ENCODE measurements around the gene ATP1A3. TPM values are rescaled to one million over a fixed set of nuclear protein-coding genes. Genes with fewer than 3 reads are reported as not detected.

ATP1A3 gene
- total RNA-seq, 1 donor from 2014 or later = 23.2 TPM

DNA sequence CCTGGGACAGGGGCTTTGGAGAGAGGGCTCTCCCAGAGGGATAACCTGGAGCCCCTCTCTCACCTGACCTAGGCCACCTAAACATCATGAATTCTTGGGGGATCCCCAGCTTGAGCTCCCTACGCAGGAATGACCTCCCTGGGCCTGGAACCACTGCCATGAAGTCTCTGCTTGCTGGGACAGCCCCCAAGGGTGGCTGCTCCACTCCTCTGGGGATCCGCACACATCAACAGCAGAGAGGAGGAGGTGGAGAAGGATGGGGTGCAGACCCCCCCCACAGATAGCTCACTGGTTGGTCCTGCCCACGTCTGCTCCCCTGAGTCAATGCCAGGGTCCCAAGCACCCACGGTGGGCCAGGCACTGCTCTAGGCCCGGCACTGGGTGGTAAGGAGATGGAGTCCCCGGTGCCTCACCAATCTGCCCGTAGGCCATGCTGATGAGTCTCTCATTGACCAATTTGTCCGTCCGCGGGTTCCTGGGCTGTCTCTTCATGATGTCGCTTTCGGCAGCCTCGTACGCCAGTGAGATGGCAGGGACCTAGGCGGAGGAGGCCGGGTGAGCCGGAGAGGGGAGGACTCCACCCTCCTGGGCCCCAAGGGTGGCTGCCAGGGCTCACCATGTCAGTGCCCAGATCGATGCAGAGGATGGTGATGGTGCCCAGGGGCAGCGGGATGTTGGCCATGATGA is 24.1 kb downstream of the ATP1A3 start:
- Mint-ChIP-seq H3K36me3 (ENCODE audit: low read depth) (no peaks in the 10 kb centered on the region), H3K4me1 (no peaks in the 10 kb centered on the region), H3K9me3 (no peaks in the 10 kb centered on the region), H3K27me3 (ENCODE audit: low read depth) (no peaks in the 10 kb centered on the region), H3K4me3 (no peak overlapping the region), H3K27ac (ENCODE audit: unreplicated experiment) (no peak overlapping the region)
- TF ChIP-seq, protein P1, sequence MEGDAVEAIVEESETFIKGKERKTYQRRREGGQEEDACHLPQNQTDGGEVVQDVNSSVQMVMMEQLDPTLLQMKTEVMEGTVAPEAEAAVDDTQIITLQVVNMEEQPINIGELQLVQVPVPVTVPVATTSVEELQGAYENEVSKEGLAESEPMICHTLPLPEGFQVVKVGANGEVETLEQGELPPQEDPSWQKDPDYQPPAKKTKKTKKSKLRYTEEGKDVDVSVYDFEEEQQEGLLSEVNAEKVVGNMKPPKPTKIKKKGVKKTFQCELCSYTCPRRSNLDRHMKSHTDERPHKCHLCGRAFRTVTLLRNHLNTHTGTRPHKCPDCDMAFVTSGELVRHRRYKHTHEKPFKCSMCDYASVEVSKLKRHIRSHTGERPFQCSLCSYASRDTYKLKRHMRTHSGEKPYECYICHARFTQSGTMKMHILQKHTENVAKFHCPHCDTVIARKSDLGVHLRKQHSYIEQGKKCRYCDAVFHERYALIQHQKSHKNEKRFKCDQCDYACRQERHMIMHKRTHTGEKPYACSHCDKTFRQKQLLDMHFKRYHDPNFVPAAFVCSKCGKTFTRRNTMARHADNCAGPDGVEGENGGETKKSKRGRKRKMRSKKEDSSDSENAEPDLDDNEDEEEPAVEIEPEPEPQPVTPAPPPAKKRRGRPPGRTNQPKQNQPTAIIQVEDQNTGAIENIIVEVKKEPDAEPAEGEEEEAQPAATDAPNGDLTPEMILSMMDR (conservative IDR thresholded peaks at IDR 0.05) = no peak
- no peak for DNase-seq (ENCODE audit: low read depth, low spot score)

DNA sequence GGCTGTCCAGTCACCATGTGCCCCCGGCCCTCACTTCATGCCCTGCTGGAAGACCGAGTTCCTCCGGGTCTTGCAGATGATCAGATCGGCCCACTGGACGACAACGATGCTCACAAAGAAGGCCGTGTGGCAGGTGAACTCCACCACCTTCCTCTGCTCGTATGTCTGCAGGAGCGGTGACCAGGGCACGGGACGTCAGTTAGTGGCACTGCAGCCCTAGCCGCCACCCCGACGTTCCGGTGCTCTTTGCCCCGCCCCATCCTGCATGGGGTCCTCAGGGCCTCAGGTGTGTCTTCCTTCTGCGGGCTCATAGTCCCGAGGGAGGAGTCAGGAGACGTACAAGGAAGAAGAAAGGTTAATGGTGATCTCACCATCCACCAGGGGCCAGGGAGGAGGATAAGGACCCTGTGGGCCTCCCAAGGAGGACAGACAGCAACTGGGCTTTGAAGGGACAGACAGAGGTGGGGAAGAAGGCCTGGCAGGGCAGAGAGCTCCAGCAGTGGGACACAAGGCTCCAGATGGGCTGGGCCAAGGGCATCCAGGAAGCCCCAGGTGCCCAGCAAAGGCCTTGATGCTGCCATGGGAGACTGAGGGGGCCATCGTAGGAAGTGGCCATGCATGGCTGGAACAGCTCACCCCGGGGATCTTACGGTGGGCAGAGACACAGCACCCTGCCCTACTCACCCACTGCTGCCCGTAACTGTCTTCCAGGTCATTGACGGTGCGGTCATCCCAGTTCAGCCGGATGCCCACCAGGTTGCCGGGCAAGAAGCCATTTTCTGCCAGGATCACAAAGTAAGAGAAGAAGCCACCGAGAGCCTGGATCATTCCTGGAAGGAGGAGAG is 25.1 kb downstream of the ATP1A3 start:
- Mint-ChIP-seq H3K27ac (ENCODE audit: unreplicated experiment) (no peak overlapping the region), H3K4me3 (no peak overlapping the region), H3K36me3 (ENCODE audit: low read depth) (no peaks in the 10 kb centered on the region), H3K9me3 (no peaks in the 10 kb centered on the region), H3K4me1 (no peaks in the 10 kb centered on the region), H3K27me3 (ENCODE audit: low read depth) (no peaks in the 10 kb centered on the region)
- DNase-seq (ENCODE audit: low read depth, low spot score) = no peak
- TF ChIP-seq, protein P1 (conservative IDR thresholded peaks at IDR 0.05) = no peak

DNA sequence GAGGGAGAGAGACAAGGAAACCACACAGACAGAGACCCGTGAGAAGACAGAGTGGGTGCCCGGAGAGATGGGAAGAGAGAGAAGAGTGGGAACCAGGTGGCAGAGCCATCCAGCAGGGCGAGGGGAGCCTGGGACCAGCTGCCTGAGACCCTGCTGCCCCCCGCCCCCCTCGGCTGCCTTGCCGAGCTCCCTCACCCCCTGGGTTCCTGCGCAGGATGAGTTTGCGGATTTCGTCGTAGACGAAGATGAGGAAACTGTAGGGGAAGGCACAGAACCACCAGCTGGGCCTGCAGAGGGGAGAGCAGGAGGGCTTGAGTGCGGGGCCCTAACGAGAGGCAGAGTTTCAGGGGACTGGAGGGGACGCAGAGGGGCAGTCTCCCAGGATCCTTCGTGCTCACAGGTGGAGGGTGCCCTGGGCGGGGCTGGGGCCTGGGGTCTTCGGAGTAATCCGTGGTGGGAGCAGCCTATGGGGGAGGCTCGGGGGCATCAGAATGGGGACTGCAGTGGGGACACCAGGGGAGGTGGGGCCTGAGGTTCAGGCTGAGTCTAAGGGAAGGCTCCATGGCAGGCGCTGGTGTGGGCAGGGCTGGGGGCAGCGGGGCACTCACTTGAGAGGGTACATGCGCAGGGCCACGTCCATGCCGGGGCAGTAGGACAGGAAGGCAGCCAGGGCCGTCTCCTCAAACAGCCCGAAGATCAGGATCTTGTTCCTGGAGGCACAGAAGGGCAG is 26.8 kb downstream of the ATP1A3 start:
- H3K4me1 Mint-ChIP-seq = no peaks in the 10 kb centered on the region
- TF ChIP-seq, protein P1 (conservative IDR thresholded peaks at IDR 0.05) = no peak
- no peak for DNase-seq (ENCODE audit: low read depth, low spot score)
- H3K27ac Mint-ChIP-seq (ENCODE audit: unreplicated experiment) = no peak overlapping the region
- H3K4me3 Mint-ChIP-seq = no peak overlapping the region
- H3K27me3 Mint-ChIP-seq (ENCODE audit: low read depth) = no peaks in the 10 kb centered on the region
- H3K36me3 Mint-ChIP-seq (ENCODE audit: low read depth) = no peaks in the 10 kb centered on the region
- H3K9me3 Mint-ChIP-seq = no peaks in the 10 kb centered on the region

DNA sequence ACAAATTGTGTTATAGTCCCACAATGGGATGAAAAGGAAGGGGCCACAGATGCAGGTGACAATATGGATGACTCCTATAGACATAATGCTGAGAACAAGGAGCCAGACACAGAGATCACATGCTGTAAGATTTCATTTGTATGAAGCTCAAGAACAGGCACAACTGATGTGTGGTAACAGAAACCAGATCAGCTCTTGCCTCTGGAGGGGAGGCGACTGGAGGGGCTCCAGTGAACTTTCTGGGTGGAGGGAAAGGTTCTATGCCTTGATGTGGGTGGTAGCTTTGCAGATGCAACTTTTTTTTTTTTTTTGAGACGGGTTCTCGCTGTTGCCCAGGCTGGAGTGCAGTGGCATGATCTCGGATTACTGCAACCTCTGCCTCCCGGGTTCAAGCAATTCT is 28.9 kb downstream of the ATP1A3 start:
- TF ChIP-seq, protein P1 (conservative IDR thresholded peaks at IDR 0.05) = no peak
- no peaks in the 10 kb centered on the region for H3K36me3 Mint-ChIP-seq (ENCODE audit: low read depth)
- no peak for DNase-seq (ENCODE audit: low read depth, low spot score)
- no peaks in the 10 kb centered on the region for H3K4me1 Mint-ChIP-seq
- no peaks in the 10 kb centered on the region for H3K27me3 Mint-ChIP-seq (ENCODE audit: low read depth)
- H3K27ac Mint-ChIP-seq (ENCODE audit: unreplicated experiment) = no peak overlapping the region
- no peaks in the 10 kb centered on the region for H3K9me3 Mint-ChIP-seq
- H3K4me3 Mint-ChIP-seq = no peak overlapping the region

DNA sequence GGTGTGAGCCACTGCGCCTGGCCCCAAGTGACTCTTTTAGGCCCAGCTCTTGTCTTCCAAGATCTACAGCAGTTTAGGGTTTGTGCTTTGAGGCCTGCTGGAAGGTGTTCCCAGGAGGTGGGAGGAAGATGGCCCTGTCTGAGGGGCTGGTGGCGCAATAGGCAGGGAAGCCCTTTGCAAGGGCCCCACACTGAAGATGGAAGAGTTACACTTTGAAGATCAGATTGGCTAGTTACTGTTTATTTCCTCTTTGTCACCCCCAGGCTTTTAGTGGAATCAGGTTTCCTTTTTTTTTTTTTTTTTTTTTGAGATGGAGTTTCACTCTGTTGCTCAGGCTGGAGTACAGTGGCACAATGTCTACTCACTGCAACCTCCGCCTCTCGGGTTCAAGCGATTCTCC is 33.1 kb downstream of the ATP1A3 start:
- DNase-seq (ENCODE audit: low read depth, low spot score) = no peak
- TF ChIP-seq, protein P1 (conservative IDR thresholded peaks at IDR 0.05) = no peak
- Mint-ChIP-seq H3K27ac (ENCODE audit: unreplicated experiment) (no peak overlapping the region), H3K4me1 (peaks cover 20% of the 10 kb centered on the region), H3K4me3 (peak overlapping the region; percentile 58), H3K36me3 (ENCODE audit: low read depth) (no peaks in the 10 kb centered on the region), H3K27me3 (ENCODE audit: low read depth) (no peaks in the 10 kb centered on the region), H3K9me3 (no peaks in the 10 kb centered on the region)
